ENCODE results near the gene MVD. TPM values are rescaled to one million over a fixed set of nuclear protein-coding genes. Genes with fewer than 3 reads are reported as not detected.

The MVD gene
- total and polyA plus RNA-seq, 2 of the 13 experiments (the other 11 are each of a cell fraction or from before 2014, with no cell fraction given) = 28.1 to 187 TPM

GRCh38 chr16:88686439-88687253, 23.8 kb upstream of the MVD start, which contains the start of gene SNAI3 (continued):
- TF ChIP-seq ZBED4 (CRISPR knock-in tag; IDR thresholded peaks at IDR 0.05; ENCODE audit: borderline replicate concordance) = no peak
- peak; percentile 69; the same call in 1 of the 2 replicates for TF ChIP-seq ZNF619 (CRISPR knock-in tag; IDR thresholded peaks at IDR 0.05)
- TF ChIP-seq ZNF839 (CRISPR knock-in tag; IDR thresholded peaks at IDR 0.05; ENCODE audit: borderline replicate concordance) = no peak
- TF ChIP-seq HDAC1 (CRISPR knock-in tag; IDR thresholded peaks at IDR 0.05) = peak; percentile 74; the same call in 1 of the 2 replicates
- peak; percentile 93 for TF ChIP-seq ZNF687 (CRISPR knock-in tag; IDR thresholded peaks at IDR 0.05)
- TF ChIP-seq SALL1 (CRISPR knock-in tag; IDR thresholded peaks at IDR 0.05) = peak; percentile 53
- TF ChIP-seq ZBTB38 (CRISPR knock-in tag; IDR thresholded peaks at IDR 0.05) = peak; percentile 78
- TF ChIP-seq ZNF609 (CRISPR knock-in tag; IDR thresholded peaks at IDR 0.05; ENCODE audit: borderline replicate concordance) = peak; percentile 45; the same call in 1 of the 2 replicates
- peak; percentile 47; the same call in 1 of the 2 replicates for TF ChIP-seq ZNF713 (CRISPR knock-in tag; IDR thresholded peaks at IDR 0.05)
- TF ChIP-seq FOXJ3 (CRISPR knock-in tag; IDR thresholded peaks at IDR 0.05; ENCODE audit: borderline replicate concordance) = no peak
- TF ChIP-seq GATAD1 (CRISPR knock-in tag; IDR thresholded peaks at IDR 0.05) = 0 out of 2 replicates have a peak, but pooled peaks have one; percentile 41
- TF ChIP-seq ELF3 (CRISPR knock-in tag; IDR thresholded peaks at IDR 0.05) = 0 out of 2 replicates have a peak, but pooled peaks have one; percentile 17

All from HepG2 (cell line).